Measurements from ENCODE around the gene FXYD3.

FXYD3 gene

GRCh38 chr19:35106291-35106583 is 9.4 kb upstream of the FXYD3 start:
- no peak for DNase-seq (ENCODE audit: low spot score)

- no peak for DNase-seq (ENCODE audit: low spot score)
Observed at GRCh38 chr19:35106898-35107541, 8.6 kb upstream of the FXYD3 start.

GRCh38 chr19:35107545-35107944 is 8.1 kb upstream of the FXYD3 start:
- no peak for DNase-seq (ENCODE audit: low spot score)

GRCh38 chr19:35108730-35109129 is 6.9 kb upstream of the FXYD3 start:
- DNase-seq (ENCODE audit: low spot score), result no peak

- DNase-seq (ENCODE audit: low spot score), result no peak
Observed at GRCh38 chr19:35109395-35110112, 6.1 kb upstream of the FXYD3 start.

- DNase-seq (ENCODE audit: low spot score), result no peak
Observed at GRCh38 chr19:35110974-35111373, 4.6 kb upstream of the FXYD3 start.

- DNase-seq (ENCODE audit: low spot score), result no peak
Observed at GRCh38 chr19:35112995-35113688, 2.5 kb upstream of the FXYD3 start.

GRCh38 chr19:35114353-35115176 is 1.1 kb upstream of the FXYD3 start:
- DNase-seq (ENCODE audit: low spot score), result peak; percentile 51

GRCh38 chr19:35116072-35116801 is 614 bp downstream of the FXYD3 start:
- DNase-seq (ENCODE audit: low spot score), result no peak

- no peak for DNase-seq (ENCODE audit: low spot score)
Observed at GRCh38 chr19:35117116-35117515, 1.5 kb downstream of the FXYD3 start.

GRCh38 chr19:35117799-35118198 is 2.2 kb downstream of the FXYD3 start:
- no peak for DNase-seq (ENCODE audit: low spot score)

- no peak for DNase-seq (ENCODE audit: low spot score)
Observed at GRCh38 chr19:35118268-35119020, 2.8 kb downstream of the FXYD3 start.

GRCh38 chr19:35119091-35119490 is 3.5 kb downstream of the FXYD3 start:
- DNase-seq (ENCODE audit: low spot score), result no peak

GRCh38 chr19:35119578-35120155 is 4.0 kb downstream of the FXYD3 start:
- DNase-seq (ENCODE audit: low spot score), result no peak

- DNase-seq (ENCODE audit: low spot score), result no peak
Observed at GRCh38 chr19:35120492-35120891, 4.9 kb downstream of the FXYD3 start.

- no peak for DNase-seq (ENCODE audit: low spot score)
Observed at GRCh38 chr19:35120898-35121297, 5.3 kb downstream of the FXYD3 start.

- DNase-seq (ENCODE audit: low spot score), result no peak
Observed at GRCh38 chr19:35122687-35123551, 7.3 kb downstream of the FXYD3 start.

GRCh38 chr19:35123573-35123972 is 8.0 kb downstream of the FXYD3 start:
- no peak for DNase-seq (ENCODE audit: low spot score)
